ENCODE data around the gene LSMEM2. TPM values are rescaled to one million over a fixed set of nuclear protein-coding genes. Genes with fewer than 3 reads are reported as not detected.
"Not testable (repeated sequence)": the region's sequence is repeated elsewhere in the genome, so short reads cannot be mapped to it uniquely, and the experiment has no call there.

The LSMEM2 gene
- total RNA-seq, 2 donors from 2014 or later, result 1.4 to 6.6 TPM

GRCh38 chr3:50303013-50303815 is 24.3 kb downstream of the LSMEM2 start, which contains the start of gene HYAL1:
HYAL1 (minus strand) TSS chr3:50303574; CDS start chr3:50302956, 618 bp downstream.
- intact Hi-C loops (cut with DNase I), result no loop called here
- peak; percentile 4 to 26 for ATAC-seq

DNA sequence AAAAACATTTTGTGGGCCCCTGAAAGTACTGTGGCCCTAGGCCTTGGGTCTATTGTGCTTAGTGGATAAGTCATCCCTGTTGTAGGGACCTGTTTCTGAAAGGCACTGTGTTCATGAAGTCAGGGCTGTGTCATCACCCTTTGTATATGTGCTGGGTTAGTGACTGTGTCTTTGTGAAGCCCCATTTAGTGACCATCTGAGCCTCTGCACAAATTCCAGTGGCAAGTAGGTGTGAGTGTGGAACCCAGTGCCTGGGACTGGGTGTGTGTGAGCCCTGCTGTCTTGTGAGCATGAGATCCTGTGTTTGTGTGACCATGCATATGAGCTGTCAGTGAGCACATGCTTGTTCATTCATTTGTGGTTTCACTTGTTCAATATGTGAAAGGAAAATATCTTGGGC is 25.7 kb downstream of the LSMEM2 start:
- no peak for ATAC-seq
- intact Hi-C loops (cut with DNase I), result no loop called here
- no peak for DNase-seq

More at GRCh38 chr3:50303013-50303815, 24.3 kb downstream of the LSMEM2 start, which contains the start of gene HYAL1:
- peak; percentile 88 for DNase-seq

GRCh38 chr3:50312041-50312440 is 33.2 kb downstream of the LSMEM2 start:
- intact Hi-C loops (cut with DNase I); ATAC-seq; DNase-seq: not testable (repeated sequence)

GRCh38 chr3:50314342-50314741 is 35.5 kb downstream of the LSMEM2 start:
- DNase-seq, result no peak
- intact Hi-C loops (cut with DNase I), result no loop called here
- no peak for ATAC-seq

- no peak for ATAC-seq
- intact Hi-C loops (cut with DNase I), result no loop called here
- no peak for DNase-seq
Observed at GRCh38 chr3:50314816-50315215, 35.9 kb downstream of the LSMEM2 start.

GRCh38 chr3:50316657-50317242 is 37.9 kb downstream of the LSMEM2 start:
- ATAC-seq, result peak in 1 of 2 donors; percentile 54
- intact Hi-C loops (cut with DNase I), result no loop called here
- DNase-seq, result peak; percentile 66

GRCh38 chr3:50317300-50317699 is 38.4 kb downstream of the LSMEM2 start:
- no peak for ATAC-seq
- DNase-seq, result no peak
- intact Hi-C loops (cut with DNase I), result no loop called here

DNA sequence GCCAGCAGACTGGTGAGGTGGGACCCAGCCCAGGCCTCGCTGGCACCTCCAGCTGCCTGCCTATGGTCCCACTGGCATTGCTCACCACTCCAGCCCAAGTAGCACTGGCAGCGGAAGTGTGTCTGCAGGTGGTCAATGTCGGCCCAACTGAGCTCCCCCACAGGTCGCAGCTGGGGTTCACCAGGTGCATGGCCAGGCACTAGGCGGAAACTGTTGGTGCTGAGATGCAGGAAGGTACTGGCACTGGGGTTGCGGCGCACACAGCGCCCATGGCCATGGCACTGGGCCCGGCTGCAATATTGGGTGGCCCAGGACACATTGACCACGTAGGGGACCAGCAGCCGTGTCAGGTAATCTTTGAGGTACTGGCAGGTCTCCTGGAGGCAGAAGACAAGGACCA is 39.3 kb downstream of the LSMEM2 start:
- ATAC-seq, result no peak
- DNase-seq, result no peak
- intact Hi-C loops (cut with DNase I), result no loop called here

DNA sequence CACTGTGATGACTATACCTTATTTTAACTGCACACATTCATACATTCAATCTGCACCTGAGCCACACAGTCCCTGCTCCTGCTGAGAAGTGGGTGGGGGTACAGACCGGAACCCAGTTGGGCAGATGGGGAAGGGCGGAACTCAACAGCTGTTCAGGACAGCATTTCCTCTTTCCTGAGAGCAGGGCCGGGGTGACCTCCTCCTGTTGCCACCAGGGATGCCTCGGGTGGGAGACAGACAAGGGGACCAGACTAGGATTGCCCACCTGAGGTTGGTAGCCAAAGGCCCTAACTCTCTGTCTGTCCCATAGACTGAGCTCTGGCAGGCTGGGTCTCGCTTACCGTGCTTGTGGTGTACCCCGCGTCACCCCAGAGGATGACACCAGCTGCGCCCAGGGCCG is 39.7 kb downstream of the LSMEM2 start:
- DNase-seq, result no peak
- intact Hi-C loops (cut with DNase I), result no loop called here
- no peak for ATAC-seq

- DNase-seq (peak; percentile 23), ATAC-seq (no peak)
- intact Hi-C loops (cut with DNase I), result no loop called here
Observed at GRCh38 chr3:50319181-50319893, 40.5 kb downstream of the LSMEM2 start.

- DNase-seq, result no peak
- ATAC-seq, result no peak
- intact Hi-C loops (cut with DNase I), result loop anchor here in 1 of 2 donors (10.0 kb wide), 1 partner anchor 85 kb away; the partner anchor contains the start of gene GNAI2
Observed at GRCh38 chr3:50319894-50320625, 41.2 kb downstream of the LSMEM2 start.

DNA sequence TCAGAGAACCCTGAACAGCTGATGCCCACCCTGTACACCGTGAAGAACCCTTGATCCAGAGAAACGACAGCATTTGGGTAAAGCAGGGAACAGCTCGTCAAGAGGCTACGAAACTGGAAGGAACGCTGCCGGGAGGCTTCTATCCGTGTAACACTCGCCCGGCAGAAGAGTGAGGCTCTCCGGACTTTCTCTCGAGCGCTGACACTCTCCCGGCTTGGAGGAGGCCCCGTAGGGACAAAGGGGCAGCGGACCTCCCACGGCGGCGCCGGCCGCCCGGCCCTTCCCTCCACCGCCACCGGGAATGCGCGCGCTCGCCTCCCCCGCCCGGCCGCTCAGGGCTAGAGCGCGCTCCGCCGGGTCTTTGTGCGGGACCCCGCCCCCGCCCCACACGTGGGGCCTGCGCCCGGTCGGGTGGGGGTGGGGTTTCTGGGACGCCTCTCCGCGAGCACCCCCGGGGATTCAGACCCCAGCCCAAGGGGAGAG is 42.0 kb downstream of the LSMEM2 start:
- DNase-seq, result peak; percentile 85
- intact Hi-C loops (cut with DNase I), result loop anchor here in 1 of 2 donors (10.0 kb wide), 1 partner anchor 86 kb away; the partner anchor contains the start of gene GNAI2
- ATAC-seq, result peak; percentile 61 to 83

- intact Hi-C loops (cut with DNase I), result loop anchor here in 1 of 2 donors (10.0 kb wide), 1 partner anchor 87 kb away; the partner anchor contains the start of gene GNAI2
- ATAC-seq, result peak; percentile 79 to 87
Observed at GRCh38 chr3:50321336-50322114, 42.6 kb downstream of the LSMEM2 start.

GRCh38 chr3:50322115-50322385 is 43.2 kb downstream of the LSMEM2 start:
- intact Hi-C loops (cut with DNase I), result loop anchor here in 1 of 2 donors (10.0 kb wide), 1 partner anchor 87 kb away; the partner anchor contains the start of gene GNAI2
- DNase-seq (no peak), ATAC-seq (no peak)

More at GRCh38 chr3:50321336-50322114, 42.6 kb downstream of the LSMEM2 start:
- DNase-seq, result peak; percentile 93

DNA sequence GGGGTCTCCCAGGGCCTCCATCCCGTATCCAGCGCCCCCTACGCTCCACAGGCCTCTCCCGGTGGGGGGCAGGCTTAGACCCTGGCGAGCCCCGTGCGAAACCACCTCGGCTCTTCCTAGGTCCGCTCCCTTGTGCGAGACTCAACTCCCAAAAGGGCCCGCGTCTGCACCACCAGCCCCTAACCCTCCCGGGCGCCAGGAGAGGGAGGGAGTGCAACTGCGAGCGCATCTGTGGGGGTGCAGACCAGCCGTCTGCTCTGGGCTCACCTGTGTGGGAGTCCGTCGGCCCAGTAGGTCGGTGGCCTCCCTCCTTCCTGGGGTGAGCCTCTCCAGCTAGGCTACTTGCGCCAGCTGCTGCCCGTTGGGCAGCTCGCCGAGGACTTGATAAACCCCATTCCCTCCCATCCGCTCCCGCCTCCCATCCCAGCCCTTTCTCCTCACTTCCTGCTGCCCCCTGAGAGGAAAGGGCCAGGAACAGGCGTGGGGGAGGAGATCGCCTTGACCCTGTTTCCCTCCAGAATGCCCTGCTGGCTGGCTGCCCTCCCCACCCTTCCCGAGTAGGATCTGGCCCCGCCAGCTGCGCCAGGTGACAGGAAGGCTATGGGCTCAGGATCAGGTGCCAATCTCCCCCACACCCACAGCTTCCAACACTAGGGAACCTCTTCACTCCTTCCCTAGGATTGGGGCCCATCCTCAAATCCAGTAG is 43.7 kb downstream of the LSMEM2 start, which contains the start of gene HYAL2:
TSS of gene HYAL2 (minus strand) at position 360 of the 706 bp plus-strand sequence. CDS start 2,256 bp downstream, outside the sequence.
- intact Hi-C loops (cut with DNase I), result loop anchor here in 1 of 2 donors (10.0 kb wide), 1 partner anchor 88 kb away; the partner anchor contains the start of gene GNAI2
- ATAC-seq, result peak; percentile 4 to 12
- DNase-seq, result peak; percentile 88

DNA sequence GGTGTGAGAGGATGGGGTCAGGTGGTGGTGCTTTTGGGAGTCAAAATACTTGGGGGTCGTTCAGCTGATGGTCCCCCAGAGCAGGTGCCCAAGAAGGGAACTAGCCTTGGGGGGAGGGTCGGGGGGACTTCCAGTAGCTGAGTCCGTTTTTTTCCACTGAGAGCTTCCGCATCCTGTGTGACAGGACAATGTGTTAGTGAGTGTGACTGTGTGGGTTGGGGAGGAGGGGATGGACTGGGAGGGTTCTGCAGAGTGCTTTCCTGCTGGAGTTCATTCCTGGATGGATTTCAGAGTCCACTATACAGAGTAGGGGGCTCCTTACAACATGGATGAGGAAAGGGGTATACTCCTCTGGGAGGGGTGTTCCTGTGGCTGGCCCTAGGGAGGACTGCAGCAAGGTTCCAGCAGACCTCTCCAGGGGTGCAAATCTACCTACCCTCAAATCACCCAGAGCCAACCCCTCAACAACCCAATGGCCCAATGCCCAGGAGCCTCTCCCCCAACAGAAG is 44.3 kb downstream of the LSMEM2 start:
- DNase-seq, result peak; percentile 66
- ATAC-seq, result peak in 1 of 2 donors; percentile 1
- intact Hi-C loops (cut with DNase I), result loop anchor here in 1 of 2 donors (10.0 kb wide), 1 partner anchor 88 kb away; the partner anchor contains the start of gene GNAI2
